Panc1 (cell line): Measurements from ENCODE around the gene MBD3L4. TPM values are rescaled to one million over a fixed set of nuclear protein-coding genes. Genes with fewer than 3 reads are reported as not detected.
A peak's percentile ranks its signal among the peaks of the same experiment; 100 is the strongest.

Experiments used
- ATAC-seq: fragments of 200-7000 bp; cut with Tn5 transposase; 2 replicates; pipeline ENCODE4 v1.9.1; 2020; ENCODE audit warnings: mild to moderate bottlenecking, moderate library complexity
- BruUV-seq: library from RNA; stranded (reverse); fragments of 400-500 nt; replicated peaks from 2 replicates; lab custom pipeline; 2021; lab: Mats Ljungman, UMichigan
- CTCF ChIA-PET: fragments of 300-600 bp; sonication (Branson Sonifier 250); formaldehyde crosslinking; loops from one replicate; lab custom pipeline; 2022; ENCODE audit warnings: antibody characterized with exemption; lab: Charles Lee
- POLR2A ChIA-PET: fragments of 300-600 bp; sonication (Branson Sonifier 250); formaldehyde crosslinking; loops from one replicate; lab custom pipeline; 2022; ENCODE audit warnings: antibody characterized with exemption; lab: Charles Lee
- DNase-seq: peaks from one replicate; pipeline ENCODE4 v3.0.0-alpha.2; 2010; ENCODE audit warnings: low read depth, low spot score
- H3K27ac ChIP-seq: 2 replicates; pipeline ENCODE4 v1.5.1; 2011; ENCODE audit warnings: mild to moderate bottlenecking, low read length, inconsistent platforms
- H3K27me3 ChIP-seq: fragments of 200-500 bp; sonication (Bioruptor generic); 2 replicates; pipeline ENCODE4 v1.6.0; 2014; ENCODE audit warnings: low read length, inconsistent platforms; ENCODE audit not compliant: control insufficient read depth, insufficient read depth
- H3K36me3 ChIP-seq: fragments of 200-500 bp; sonication (Bioruptor generic); 2 replicates; pipeline ENCODE4 v1.5.1; 2014; ENCODE audit warnings: inconsistent platforms, mild to moderate bottlenecking, low read length, moderate library complexity; ENCODE audit not compliant: control insufficient read depth, insufficient read depth
- H3K4me1 ChIP-seq: 2 replicates; pipeline ENCODE4 v1.5.1; 2011; ENCODE audit warnings: inconsistent platforms, mild to moderate bottlenecking, low read length, moderate library complexity; ENCODE audit not compliant: control insufficient read depth, insufficient read depth
- H3K4me3 ChIP-seq, 2 experiments: 2 replicates each; pipeline ENCODE4 v1.5.1; 2011 to 2012; ENCODE audit warnings: low read depth in 2 of 2, low read length in 2 of 2, mild to moderate bottlenecking in 2 of 2, inconsistent platforms in 1 of 2, moderate library complexity in 1 of 2
- H3K9me3 ChIP-seq: fragments of 200-500 bp; sonication (Bioruptor generic); 2 replicates; pipeline ENCODE4 v1.5.1; 2014; ENCODE audit warnings: low read depth, mild to moderate bottlenecking, inconsistent platforms, low read length, moderate library complexity; ENCODE audit not compliant: control insufficient read depth, insufficient read depth
- CTCF ChIP-seq: fragments of 450-650 bp; IDR thresholded peaks from 2 replicates; pipeline ENCODE4 v1.5.1; 2017; ENCODE audit warnings: mild to moderate bottlenecking
- POLR2AphosphoS5 ChIP-seq: IDR thresholded peaks from 2 replicates; pipeline ENCODE4 v1.6.1; 2012; ENCODE audit warnings: mild to moderate bottlenecking, low read depth, low read length, moderate library complexity
- REST ChIP-seq, 2 experiments: IDR thresholded peaks; 2 replicates each; pipeline ENCODE4 v1.6.1; 2011 to 2012; ENCODE audit warnings: low read depth in 2 of 2, control low read depth in 1 of 2, low read length in 1 of 2, mild to moderate bottlenecking in 1 of 2, moderate library complexity in 1 of 2; ENCODE audit not compliant: insufficient read depth in 1 of 2
- SIN3A ChIP-seq: IDR thresholded peaks from 2 replicates; pipeline ENCODE4 v1.6.1; 2012; ENCODE audit warnings: low read depth, mild to moderate bottlenecking, low read length, moderate library complexity, borderline replicate concordance; ENCODE audit not compliant: insufficient read depth
- TCF7L2 ChIP-seq: IDR thresholded peaks from 2 replicates; pipeline ENCODE4 v1.6.1; 2011; ENCODE audit warnings: mild to moderate bottlenecking, low read depth, low read length, inconsistent platforms
- in situ Hi-C: cut with HindIII; loops from 2 replicates; pipeline ENCODE4 v1.10.0; 2016; ENCODE audit warnings: low sequenced_read_pairs, low pct_unique_long_range_greater_than_20kb
- intact Hi-C: fragments of 100-400 bp; cut with micrococcal nuclease; formaldehyde crosslinking; loops from one replicate; pipeline ENCODE4 v1.10.0; 2022; ENCODE audit not compliant: unreplicated experiment
- total RNA-seq: library from RNA; stranded (reverse); gene quantifications from one replicate; pipeline ENCODE4 v1.2.1, GENCODE V29; 2021; ENCODE audit not compliant: unreplicated experiment

Gene MBD3L4
- total RNA-seq, 1 experiment from 2014 or later: not detected

- intact Hi-C loops: no loop called here
- no peak for ATAC-seq
- DNase-seq: no peak
- H3K36me3 ChIP-seq: no peaks in the 10 kb centered on the region
- TF ChIP-seq SIN3A (no peak), CTCF (no peak), POLR2AphosphoS5 (no peak), TCF7L2 (no peak), REST (IDR thresholded peaks at IDR 0.05; ENCODE audit: insufficient read depth in 1 of 2, low read depth in 2 of 2, low read length in 1 of 2) (no peak)
- no peaks in the 10 kb centered on the region for H3K9me3 ChIP-seq
- no peak overlapping the region for H3K27ac ChIP-seq
- BruUV-seq: no TSS peak
- H3K4me3 ChIP-seq: no peak overlapping the region
- peaks cover under 1% of the 10 kb centered on the region; the same call in 1 of the 2 replicates for H3K27me3 ChIP-seq
- no peaks in the 10 kb centered on the region for H3K4me1 ChIP-seq
- CTCF ChIA-PET: no interaction called here
- in situ Hi-C loops: no loop called here
- POLR2A ChIA-PET: no interaction called here
These were observed 33.8 kb downstream of the MBD3L4 start for GRCh38 chr19:7006135-7006704.

- POLR2A ChIA-PET: no interaction called here
- Histone ChIP-seq H3K9me3 (no peaks in the 10 kb centered on the region), H3K4me3 (no peak overlapping the region), H3K4me1 (no peaks in the 10 kb centered on the region), H3K36me3 (no peaks in the 10 kb centered on the region), H3K27ac (no peak overlapping the region), H3K27me3 (peaks cover 2% of the 10 kb centered on the region; the same call in 1 of the 2 replicates)
- intact Hi-C loops (no loop called here), in situ Hi-C loops (no loop called here)
- peak; percentile 73; the same call in 1 of the 2 replicates for ATAC-seq
- CTCF ChIA-PET: interaction anchor here (0.6 kb wide), 1 partner anchor 139 kb away, joined by 5 read pairs; no protein-coding TSS in a partner anchor
- no TSS peak for BruUV-seq
- peak; percentile 20 for DNase-seq
- TF ChIP-seq CTCF (peak; percentile 80), POLR2AphosphoS5 (no peak)
These were observed 35.6 kb downstream of the MBD3L4 start for GRCh38 chr19:7004313-7004931.
